Measurements from ENCODE around the gene ERCC5.

DNA sequence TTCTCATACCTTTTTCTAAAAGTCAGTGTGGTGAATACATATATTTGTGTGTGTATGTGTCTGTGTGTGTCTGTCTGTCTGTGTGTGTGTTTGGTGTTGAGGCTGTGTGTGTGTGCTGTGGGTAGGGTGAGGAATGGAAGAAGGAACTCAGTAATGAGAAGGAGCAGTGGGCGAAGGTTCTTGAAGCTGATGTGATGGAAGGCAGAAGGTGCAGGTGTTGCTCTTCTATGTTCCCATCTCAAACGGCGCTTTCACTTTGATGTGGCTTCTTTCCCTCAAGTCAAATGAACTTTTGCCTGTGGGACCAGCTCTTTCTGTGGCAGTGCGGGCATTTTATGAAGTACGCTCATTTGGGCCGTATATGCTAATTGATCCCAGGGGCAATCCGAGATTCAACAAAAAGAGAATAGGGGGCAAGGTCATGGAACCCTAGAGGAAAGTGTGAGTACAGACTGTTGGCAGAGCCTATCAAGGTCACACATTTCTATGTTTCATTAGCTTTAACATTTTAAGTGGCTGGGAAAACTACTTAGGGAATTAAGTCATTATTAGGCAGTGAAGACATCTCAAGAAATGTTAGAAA lies 31.7 kb upstream of the ERCC5 start:
- TF ChIP-seq POLR2A (IDR thresholded peaks at IDR 0.05) = no peak
- TF ChIP-seq, protein P1, sequence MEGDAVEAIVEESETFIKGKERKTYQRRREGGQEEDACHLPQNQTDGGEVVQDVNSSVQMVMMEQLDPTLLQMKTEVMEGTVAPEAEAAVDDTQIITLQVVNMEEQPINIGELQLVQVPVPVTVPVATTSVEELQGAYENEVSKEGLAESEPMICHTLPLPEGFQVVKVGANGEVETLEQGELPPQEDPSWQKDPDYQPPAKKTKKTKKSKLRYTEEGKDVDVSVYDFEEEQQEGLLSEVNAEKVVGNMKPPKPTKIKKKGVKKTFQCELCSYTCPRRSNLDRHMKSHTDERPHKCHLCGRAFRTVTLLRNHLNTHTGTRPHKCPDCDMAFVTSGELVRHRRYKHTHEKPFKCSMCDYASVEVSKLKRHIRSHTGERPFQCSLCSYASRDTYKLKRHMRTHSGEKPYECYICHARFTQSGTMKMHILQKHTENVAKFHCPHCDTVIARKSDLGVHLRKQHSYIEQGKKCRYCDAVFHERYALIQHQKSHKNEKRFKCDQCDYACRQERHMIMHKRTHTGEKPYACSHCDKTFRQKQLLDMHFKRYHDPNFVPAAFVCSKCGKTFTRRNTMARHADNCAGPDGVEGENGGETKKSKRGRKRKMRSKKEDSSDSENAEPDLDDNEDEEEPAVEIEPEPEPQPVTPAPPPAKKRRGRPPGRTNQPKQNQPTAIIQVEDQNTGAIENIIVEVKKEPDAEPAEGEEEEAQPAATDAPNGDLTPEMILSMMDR (IDR thresholded peaks at IDR 0.05) = no peak

All from heart left ventricle (tissue), 13 donors.